Esophagus muscularis mucosa (tissue), 3 donors: Measurements from ENCODE around the gene MEIOSIN.

Source experiments
- CTCF ChIP-seq, 3 experiments: fragments of 200-600 bp in 2 of 3; fragments of 450-650 bp in 1 of 3; sonication (generic) in 2 of 3; IDR thresholded peaks; one replicate each; pipeline ENCODE4 v1.5.1; 2017 to 2019; ENCODE audit warnings: antibody characterized with exemption in 3 of 3, mild to moderate bottlenecking in 2 of 3, moderate library complexity in 1 of 3
- POLR2A ChIP-seq: fragments of 450-650 bp; IDR thresholded peaks from one replicate; pipeline ENCODE4 v1.6.1; 2017; ENCODE audit warnings: antibody characterized with exemption, moderate library complexity, mild to moderate bottlenecking, low read depth
- POLR2AphosphoS5 ChIP-seq, 2 donors: sonication (generic); formaldehyde crosslinking; IDR thresholded peaks; one replicate each; pipeline ENCODE4 v1.6.1; 2017; ENCODE audit warnings: antibody characterized with exemption in 2 of 2

GRCh38 chr19:45780146-45780447, 46.9 kb downstream of the MEIOSIN start:
- TF ChIP-seq POLR2AphosphoS5 (IDR thresholded peaks at IDR 0.05) (no peak), CTCF (IDR thresholded peaks at IDR 0.05) (no peak), POLR2A (no peak)
